Activated B cell treated with CpG ODN at 0.5 μM for 24 hours (primary cell): Measurements from ENCODE around the gene MSX2. TPM values are rescaled to one million over a fixed set of nuclear protein-coding genes. Genes with fewer than 3 reads are reported as not detected.
A peak's percentile ranks its signal among the peaks of the same experiment; 100 is the strongest.

Experiments
- ATAC-seq: fragments of 200-7000 bp; cut with Tn5 transposase; one replicate; pipeline ENCODE4 v1.10.0; 2021; ENCODE audit warnings: low read depth, mild to moderate bottlenecking, moderate library complexity
- CTCF ChIA-PET: fragments of 350-600 bp; sonication (Branson Sonifier 250); formaldehyde crosslinking; loops from one replicate; lab custom pipeline; 2021; ENCODE audit warnings: antibody characterized with exemption; lab: Charles Lee
- POLR2A ChIA-PET: fragments of 350-600 bp; sonication (Branson Sonifier 250); formaldehyde crosslinking; loops from one replicate; lab custom pipeline; 2021; ENCODE audit warnings: antibody characterized with exemption; lab: Charles Lee
- DNase-seq: peaks from one replicate; pipeline ENCODE4 v3.0.0; 2022
- H3K27ac Mint-ChIP-seq: one replicate; pipeline ENCODE4 v1.8.0; 2020; ENCODE audit warnings: mixed read lengths
- H3K27me3 Mint-ChIP-seq: one replicate; pipeline ENCODE4 v1.8.0; 2021; ENCODE audit warnings: mixed read lengths
- H3K36me3 Mint-ChIP-seq: one replicate; pipeline ENCODE4 v1.8.0; 2021; ENCODE audit warnings: low read depth, mixed read lengths
- H3K4me1 Mint-ChIP-seq: one replicate; pipeline ENCODE4 v1.8.0; 2021; ENCODE audit warnings: mixed read lengths
- H3K4me3 Mint-ChIP-seq: one replicate; pipeline ENCODE4 v1.8.0; 2020; ENCODE audit warnings: mild to moderate bottlenecking, mixed read lengths
- H3K9me3 Mint-ChIP-seq: one replicate; pipeline ENCODE4 v1.8.0; 2020; ENCODE audit warnings: mixed read lengths
- intact Hi-C: fragments of 100-400 bp; cut with micrococcal nuclease; formaldehyde crosslinking; loops from one replicate; pipeline ENCODE4 v1.15.1; 2024
- total RNA-seq: library from RNA; stranded (reverse); gene quantifications from 2 replicates; pipeline ENCODE4 v1.2.3, GENCODE V29; 2022
- TF ChIP-seq, protein P1 (sequence below): fragments of 200-600 bp; IDR thresholded peaks from one replicate; pipeline ENCODE4 v1.8.0; 2022; ENCODE audit warnings: antibody characterized with exemption, mild to moderate bottlenecking

Gene MSX2
- not detected in 2 replicates for total RNA-seq

DNA sequence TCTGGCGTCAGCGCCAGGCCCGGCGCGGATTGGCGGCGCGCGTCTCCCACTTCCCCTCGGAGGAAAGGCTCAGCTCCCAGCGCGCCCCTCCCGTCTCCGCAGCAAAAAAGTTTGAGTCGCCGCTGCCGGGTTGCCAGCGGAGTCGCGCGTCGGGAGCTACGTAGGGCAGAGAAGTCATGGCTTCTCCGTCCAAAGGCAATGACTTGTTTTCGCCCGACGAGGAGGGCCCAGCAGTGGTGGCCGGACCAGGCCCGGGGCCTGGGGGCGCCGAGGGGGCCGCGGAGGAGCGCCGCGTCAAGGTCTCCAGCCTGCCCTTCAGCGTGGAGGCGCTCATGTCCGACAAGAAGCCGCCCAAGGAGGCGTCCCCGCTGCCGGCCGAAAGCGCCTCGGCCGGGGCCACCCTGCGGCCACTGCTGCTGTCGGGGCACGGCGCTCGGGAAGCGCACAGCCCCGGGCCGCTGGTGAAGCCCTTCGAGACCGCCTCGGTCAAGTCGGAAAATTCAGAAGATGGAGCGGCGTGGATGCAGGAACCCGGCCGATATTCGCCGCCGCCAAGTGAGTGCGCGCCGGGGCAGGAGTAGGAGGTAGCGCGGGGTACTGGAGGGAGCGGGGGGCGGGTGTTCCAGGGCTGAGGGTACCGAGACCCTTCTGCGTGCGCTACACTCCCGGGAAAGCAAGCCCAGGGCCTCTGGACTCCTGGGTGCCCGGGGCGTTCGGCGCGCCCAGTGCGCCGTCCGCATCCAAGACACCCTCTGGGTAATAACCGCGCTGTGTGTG, at the start of gene MSX2:
Gene MSX2 (plus strand): TSS at position 99 of the 777 bp plus-strand sequence. CDS start 78 bp downstream, at position 177.
- H3K27ac Mint-ChIP-seq, result no peak within 1 kb of the TSS
- peaks cover 7% of the 10 kb centered on the region for H3K4me1 Mint-ChIP-seq
- H3K9me3 Mint-ChIP-seq, result no peaks in the 10 kb centered on the region
- no peaks in the 10 kb centered on the region for H3K36me3 Mint-ChIP-seq
- no peak for DNase-seq
- intact Hi-C loops, result no loop called here
- TF ChIP-seq, protein P1, sequence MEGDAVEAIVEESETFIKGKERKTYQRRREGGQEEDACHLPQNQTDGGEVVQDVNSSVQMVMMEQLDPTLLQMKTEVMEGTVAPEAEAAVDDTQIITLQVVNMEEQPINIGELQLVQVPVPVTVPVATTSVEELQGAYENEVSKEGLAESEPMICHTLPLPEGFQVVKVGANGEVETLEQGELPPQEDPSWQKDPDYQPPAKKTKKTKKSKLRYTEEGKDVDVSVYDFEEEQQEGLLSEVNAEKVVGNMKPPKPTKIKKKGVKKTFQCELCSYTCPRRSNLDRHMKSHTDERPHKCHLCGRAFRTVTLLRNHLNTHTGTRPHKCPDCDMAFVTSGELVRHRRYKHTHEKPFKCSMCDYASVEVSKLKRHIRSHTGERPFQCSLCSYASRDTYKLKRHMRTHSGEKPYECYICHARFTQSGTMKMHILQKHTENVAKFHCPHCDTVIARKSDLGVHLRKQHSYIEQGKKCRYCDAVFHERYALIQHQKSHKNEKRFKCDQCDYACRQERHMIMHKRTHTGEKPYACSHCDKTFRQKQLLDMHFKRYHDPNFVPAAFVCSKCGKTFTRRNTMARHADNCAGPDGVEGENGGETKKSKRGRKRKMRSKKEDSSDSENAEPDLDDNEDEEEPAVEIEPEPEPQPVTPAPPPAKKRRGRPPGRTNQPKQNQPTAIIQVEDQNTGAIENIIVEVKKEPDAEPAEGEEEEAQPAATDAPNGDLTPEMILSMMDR, result no peak
- peaks cover 77% of the 10 kb centered on the region for H3K27me3 Mint-ChIP-seq
- POLR2A ChIA-PET, result no interaction called here
- peak within 1 kb of the TSS; percentile 29 for H3K4me3 Mint-ChIP-seq
- CTCF ChIA-PET, result no interaction called here
- no peak for ATAC-seq

DNA sequence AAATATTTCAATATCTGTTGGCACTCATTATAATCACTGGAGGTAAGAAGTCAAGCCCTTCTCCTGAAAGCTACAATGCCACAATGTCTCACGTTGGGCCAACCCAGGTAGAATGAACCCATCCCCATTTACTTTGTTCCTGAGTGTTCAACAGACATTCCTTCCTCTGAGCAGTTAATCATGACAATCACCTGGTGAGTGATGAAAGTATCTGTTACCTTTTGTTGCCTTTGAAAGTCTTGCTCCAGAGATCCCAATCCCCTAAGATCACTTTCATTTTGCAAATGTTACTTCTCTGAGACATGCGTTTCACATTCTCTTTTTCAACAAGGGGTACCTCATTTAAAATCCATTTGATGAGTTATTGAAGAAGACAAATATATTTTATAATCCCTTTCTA, 49.3 kb upstream of the MSX2 start:
- Mint-ChIP-seq H3K4me3 (no peak overlapping the region), H3K4me1 (no peaks in the 10 kb centered on the region), H3K36me3 (no peaks in the 10 kb centered on the region), H3K27me3 (no peaks in the 10 kb centered on the region), H3K27ac (no peak overlapping the region), H3K9me3 (no peaks in the 10 kb centered on the region)
- no peak for ATAC-seq
- intact Hi-C loops, result no loop called here
- DNase-seq, result no peak
- POLR2A ChIA-PET, result no interaction called here
- CTCF ChIA-PET, result no interaction called here
- TF ChIP-seq, protein P1, result no peak

GRCh38 chr5:174675916-174676315, 48.5 kb upstream of the MSX2 start:
- DNase-seq, result no peak
- Mint-ChIP-seq H3K4me1 (no peaks in the 10 kb centered on the region), H3K9me3 (no peaks in the 10 kb centered on the region), H3K4me3 (no peak overlapping the region), H3K27me3 (no peaks in the 10 kb centered on the region), H3K27ac (no peak overlapping the region), H3K36me3 (no peaks in the 10 kb centered on the region)
- no peak for ATAC-seq
- ChIA-PET CTCF (no interaction called here), POLR2A (no interaction called here)
- TF ChIP-seq, protein P1, result no peak
- intact Hi-C loops, result no loop called here

- no peaks in the 10 kb centered on the region for H3K4me1 Mint-ChIP-seq
- no peak for ATAC-seq
- intact Hi-C loops, result no loop called here
Observed at GRCh38 chr5:174678107-174678506, 46.3 kb upstream of the MSX2 start.

GRCh38 chr5:174680901-174681565, 43.3 kb upstream of the MSX2 start:
- POLR2A ChIA-PET, result no interaction called here
- CTCF ChIA-PET, result no interaction called here
- H3K4me1 Mint-ChIP-seq, result no peaks in the 10 kb centered on the region
- no peak overlapping the region for H3K27ac Mint-ChIP-seq
- TF ChIP-seq, protein P1, result no peak
- H3K36me3 Mint-ChIP-seq, result no peaks in the 10 kb centered on the region
- DNase-seq (no peak), ATAC-seq (no peak)
- no peaks in the 10 kb centered on the region for H3K27me3 Mint-ChIP-seq
- intact Hi-C loops, result no loop called here
- H3K9me3 Mint-ChIP-seq, result peaks cover 4% of the 10 kb centered on the region
- no peak overlapping the region for H3K4me3 Mint-ChIP-seq

More at GRCh38 chr5:174678107-174678506, 46.3 kb upstream of the MSX2 start:
- Mint-ChIP-seq H3K9me3 (no peaks in the 10 kb centered on the region), H3K4me3 (no peak overlapping the region), H3K36me3 (no peaks in the 10 kb centered on the region), H3K27me3 (no peaks in the 10 kb centered on the region), H3K27ac (no peak overlapping the region)
- DNase-seq, result no peak
- ChIA-PET CTCF (no interaction called here), POLR2A (no interaction called here)
- TF ChIP-seq, protein P1, result no peak
